HG03175 (cell line): Measurements from ENCODE around the gene TFR2.
"Not testable (repeated sequence)": the region's sequence is repeated elsewhere in the genome, so short reads cannot be mapped to it uniquely, and the experiment has no call there.

ENCODE experiments used
- ATAC-seq: cut with Tn5 transposase; IDR thresholded peaks from one replicate; pipeline ENCODE4 v1.9.1; 2021; ENCODE audit warnings: mild to moderate bottlenecking, moderate library complexity; ENCODE audit not compliant: unreplicated experiment

TFR2 gene

DNA sequence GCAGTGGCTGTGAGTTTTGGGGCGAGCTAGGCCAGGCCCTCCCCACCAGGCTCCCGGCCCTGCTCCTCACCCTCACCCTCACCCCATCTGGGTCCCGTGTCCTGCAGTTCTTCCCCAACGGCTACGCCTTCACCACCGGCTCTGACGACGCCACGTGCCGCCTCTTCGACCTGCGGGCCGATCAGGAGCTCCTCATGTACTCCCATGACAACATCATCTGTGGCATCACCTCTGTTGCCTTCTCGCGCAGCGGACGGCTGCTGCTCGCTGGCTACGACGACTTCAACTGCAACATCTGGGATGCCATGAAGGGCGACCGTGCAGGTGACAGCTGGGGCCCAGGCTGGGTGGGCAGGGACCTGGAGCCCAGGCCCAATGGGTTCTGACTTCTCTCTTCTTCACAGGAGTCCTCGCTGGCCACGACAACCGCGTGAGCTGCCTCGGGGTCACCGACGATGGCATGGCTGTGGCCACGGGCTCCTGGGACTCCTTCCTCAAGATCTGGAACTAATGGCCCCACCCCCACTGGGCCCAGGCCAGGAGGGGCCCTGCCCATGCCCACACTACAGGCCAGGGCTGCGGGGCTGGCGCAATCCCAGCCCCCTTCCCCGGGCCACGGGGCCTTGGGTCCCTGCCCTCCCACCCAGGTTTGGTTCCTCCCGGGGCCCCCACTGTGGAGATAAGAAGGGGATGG, 37.1 kb upstream of the TFR2 start:
- ATAC-seq: no peak

DNA sequence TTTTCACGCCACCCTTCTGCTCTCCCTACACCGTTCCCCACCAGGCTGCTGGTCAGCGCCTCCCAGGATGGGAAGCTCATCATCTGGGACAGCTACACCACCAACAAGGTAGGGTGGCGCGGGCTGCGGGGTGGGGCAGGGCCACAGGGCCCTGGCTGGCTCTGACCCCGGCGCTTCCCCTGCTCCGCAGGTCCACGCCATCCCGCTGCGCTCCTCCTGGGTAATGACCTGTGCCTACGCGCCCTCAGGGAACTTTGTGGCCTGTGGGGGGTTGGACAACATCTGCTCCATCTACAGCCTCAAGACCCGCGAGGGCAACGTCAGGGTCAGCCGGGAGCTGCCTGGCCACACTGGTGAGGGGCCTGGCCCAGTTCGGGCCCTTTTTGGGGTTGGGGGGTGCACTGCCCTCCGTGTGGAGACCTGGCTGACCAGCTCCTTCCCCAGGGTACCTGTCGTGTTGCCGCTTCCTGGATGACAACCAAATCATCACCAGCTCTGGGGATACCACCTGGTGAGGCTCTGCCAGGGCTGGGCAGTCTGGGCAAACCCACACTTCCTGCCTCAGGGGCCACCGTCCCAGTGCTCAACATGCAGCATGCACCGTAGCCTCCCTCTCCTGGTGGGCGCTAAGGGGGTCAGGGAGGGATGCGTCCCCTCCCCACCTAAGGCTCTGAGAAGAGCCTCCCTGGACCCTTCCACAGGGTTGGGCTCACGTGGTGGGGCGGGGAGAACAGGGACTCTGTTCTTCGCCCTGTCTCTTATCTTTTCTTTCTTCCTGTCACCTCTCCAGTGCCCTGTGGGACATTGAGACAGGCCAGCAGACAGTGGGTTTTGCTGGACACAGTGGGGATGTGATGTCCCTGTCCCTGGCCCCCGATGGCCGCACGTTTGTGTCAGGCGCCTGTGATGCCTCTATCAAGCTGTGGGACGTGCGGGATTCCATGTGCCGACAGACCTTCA, 36.2 kb upstream of the TFR2 start:
- no peak for ATAC-seq

- ATAC-seq: no peak
These were observed 35.4 kb upstream of the TFR2 start for GRCh38 chr7:100676501-100677306.

GRCh38 chr7:100675581-100676350, 34.4 kb upstream of the TFR2 start:
- ATAC-seq: peak; percentile 31

GRCh38 chr7:100675105-100675451, 33.7 kb upstream of the TFR2 start:
- ATAC-seq: no peak

DNA sequence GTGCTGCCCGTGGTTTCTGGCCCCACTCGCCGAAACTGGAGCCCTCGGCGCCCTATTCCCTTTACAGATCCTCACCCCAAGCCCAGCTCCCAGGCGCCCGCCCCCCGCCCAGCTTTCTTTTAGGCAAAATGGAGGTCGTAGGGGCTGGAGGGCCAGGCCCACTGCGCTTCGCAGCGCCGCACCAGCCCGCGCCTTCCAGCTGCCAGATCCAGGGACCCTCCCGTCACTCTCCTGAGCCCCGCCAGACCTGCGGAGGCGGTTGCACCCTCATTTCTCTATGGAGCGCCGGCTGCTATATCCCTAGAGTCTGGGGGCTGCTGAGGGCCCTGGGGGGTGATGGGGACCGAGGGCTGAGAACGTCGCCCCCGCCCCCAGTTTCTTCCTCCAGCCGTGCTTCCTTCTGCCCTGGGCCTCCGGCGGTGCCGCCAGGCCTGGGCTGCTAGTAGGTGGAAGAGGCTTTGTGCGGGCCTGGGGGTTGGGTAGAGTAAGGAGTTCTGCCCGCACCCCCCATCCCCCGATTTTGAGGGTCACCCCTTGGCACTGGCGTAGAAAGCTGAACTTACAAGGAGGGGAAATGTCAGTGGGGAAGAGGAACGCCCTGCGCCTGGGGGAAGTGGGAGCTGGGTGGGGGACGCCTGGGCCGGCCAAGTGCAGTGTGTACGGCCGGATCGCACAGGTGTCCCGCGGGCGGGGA, 33.2 kb upstream of the TFR2 start:
- ATAC-seq: no peak

DNA sequence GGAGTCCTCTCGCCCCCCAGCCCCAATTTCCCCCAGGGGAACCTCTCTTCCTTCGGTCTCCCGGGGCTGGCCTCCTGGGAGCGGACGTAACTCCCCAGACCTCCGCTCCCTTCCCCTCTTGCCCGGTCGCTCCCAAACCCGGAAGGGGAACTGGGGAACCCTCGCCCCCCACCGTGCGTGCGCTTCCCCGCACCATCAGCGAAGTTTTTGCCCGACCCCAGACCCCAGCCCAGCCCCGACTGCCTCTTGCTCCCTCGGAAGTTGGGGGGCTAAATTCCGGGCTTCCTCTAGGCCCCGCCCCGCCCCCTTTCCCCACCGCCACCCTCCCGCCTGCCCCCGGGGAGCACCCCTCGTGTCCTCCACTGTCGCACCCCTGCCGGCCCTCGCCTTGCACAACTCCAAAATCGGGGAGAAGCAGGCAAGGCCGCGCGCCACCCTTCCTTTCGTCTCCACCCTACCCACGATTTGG, 32.6 kb upstream of the TFR2 start:
- no peak for ATAC-seq

GRCh38 chr7:100673302-100673941, 32.1 kb upstream of the TFR2 start, which contains the start of gene GNB2:
GNB2 (plus strand) TSS chr7:100673740; CDS start chr7:100676266, 2,526 bp downstream.
- peak; percentile 54 for ATAC-seq

GRCh38 chr7:100671353-100672327, 30.3 kb upstream of the TFR2 start:
- ATAC-seq: no peak

- ATAC-seq: no peak
These were observed 28.7 kb upstream of the TFR2 start for GRCh38 chr7:100670074-100670473.

GRCh38 chr7:100669106-100669505, 27.8 kb upstream of the TFR2 start:
- ATAC-seq: not testable (repeated sequence)

DNA sequence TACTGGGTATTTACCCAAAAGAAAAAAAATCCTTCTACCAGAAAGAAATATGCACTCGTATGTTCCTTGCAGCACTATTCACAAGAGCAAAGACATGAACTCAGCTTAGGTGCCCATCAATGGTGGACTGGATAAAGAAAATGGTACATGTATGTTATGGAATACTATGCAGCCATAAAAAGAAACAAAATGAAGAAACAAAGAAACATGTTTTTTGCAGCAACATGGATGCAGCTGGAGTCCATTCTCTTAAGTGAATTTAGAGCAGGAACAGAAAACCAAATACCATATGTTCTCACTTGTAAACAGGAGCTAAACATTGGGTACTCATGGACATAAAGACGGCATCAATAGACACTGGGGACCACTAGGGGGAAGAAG, 26.7 kb upstream of the TFR2 start:
- no peak for ATAC-seq

GRCh38 chr7:100667331-100668068, 26.1 kb upstream of the TFR2 start:
- ATAC-seq: no peak

GRCh38 chr7:100665168-100665726, 23.9 kb upstream of the TFR2 start:
- ATAC-seq: no peak

DNA sequence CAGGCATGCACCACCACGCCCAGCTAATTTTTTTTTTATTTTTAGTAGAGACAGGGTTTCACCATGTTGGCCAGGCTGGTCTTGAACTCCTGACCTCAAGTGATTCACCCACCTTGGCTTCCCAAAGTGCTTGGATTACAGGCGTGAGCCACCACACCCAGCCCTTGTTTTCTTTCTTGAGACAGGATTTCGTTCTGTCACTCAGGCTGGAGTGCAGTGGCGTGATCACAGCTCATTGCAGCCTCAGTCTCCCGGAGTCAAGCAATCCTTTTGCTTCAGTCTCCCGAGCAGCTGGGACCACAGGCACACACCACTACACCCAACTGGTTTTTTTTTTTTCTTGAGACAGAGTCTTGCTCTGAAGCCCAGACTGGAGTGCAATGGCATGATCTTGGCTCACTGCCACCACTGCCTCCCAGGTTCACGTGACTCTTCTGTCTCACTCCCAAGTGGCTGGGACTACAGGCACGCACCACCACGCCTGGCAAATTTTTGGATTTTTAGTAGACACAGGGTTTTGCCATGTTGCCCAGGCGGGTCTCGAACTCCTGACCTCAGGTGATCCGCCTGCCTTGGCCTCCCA, 20.9 kb upstream of the TFR2 start:
- ATAC-seq: not testable (repeated sequence)

- ATAC-seq: no peak
These were observed 14.7 kb upstream of the TFR2 start, which contains the start of gene ACTL6B for GRCh38 chr7:100655908-100656674. ACTL6B (minus strand) TSS chr7:100656448; CDS start chr7:100656354, 94 bp downstream.
